ENCODE results near the gene TRIM24. TPM values are rescaled to one million over a fixed set of nuclear protein-coding genes. Genes with fewer than 3 reads are reported as not detected.

The TRIM24 gene
- 5.3 and 6.2 TPM in 2 replicates for total RNA-seq

DNA sequence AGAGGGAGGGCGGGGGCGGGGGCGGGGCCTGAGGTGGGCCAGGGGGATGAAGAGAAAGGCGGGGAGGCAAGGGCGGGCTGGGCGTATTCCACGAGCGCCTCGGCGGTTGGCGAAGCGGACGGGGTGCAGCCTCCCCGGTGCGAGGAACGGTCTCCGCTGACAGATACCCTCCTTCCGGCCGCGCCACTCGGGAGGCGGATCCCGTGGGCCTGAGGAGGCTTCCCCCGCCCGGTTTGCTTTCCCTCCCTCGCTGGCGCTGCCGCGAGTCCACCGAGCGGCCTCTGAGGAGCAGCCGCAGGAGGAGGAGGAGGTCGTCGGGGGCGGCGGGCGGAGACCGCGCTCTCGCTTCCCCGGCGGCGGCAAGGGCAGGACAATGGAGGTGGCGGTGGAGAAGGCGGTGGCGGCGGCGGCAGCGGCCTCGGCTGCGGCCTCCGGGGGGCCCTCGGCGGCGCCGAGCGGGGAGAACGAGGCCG, at the start of gene TRIM24:
TRIM24 (plus strand) TSS at position 84 of the 473 bp plus-strand sequence; CDS start at position 374, 290 bp downstream.

Other genes starting within 250 kb of the TRIM24 start
- not detected in 2 replicates for gene SVOPL, start 241.1 kb downstream of the TRIM24 start, total RNA-seq